Dendritic cell treated with granulocyte-macrophage colony-stimulating factor and Interleukin-4, amounts not matched to agents 40 ng/mL and 50 ng/mL, for 4 days (primary cell): Measurements from ENCODE around the gene EMILIN2.
"Not testable (repeated sequence)": the region's sequence is repeated elsewhere in the genome, so short reads cannot be mapped to it uniquely, and the experiment has no call there.

ENCODE experiments used
- H3K27ac Mint-ChIP-seq: one replicate; pipeline ENCODE4 v1.8.0; 2022; ENCODE audit warnings: mild to moderate bottlenecking, mixed read lengths
- H3K27me3 Mint-ChIP-seq: one replicate; pipeline ENCODE4 v1.8.0; 2022; ENCODE audit warnings: mild to moderate bottlenecking, mixed read lengths
- H3K36me3 Mint-ChIP-seq: one replicate; pipeline ENCODE4 v1.8.0; 2022; ENCODE audit warnings: low read depth, mixed read lengths
- H3K4me1 Mint-ChIP-seq: one replicate; pipeline ENCODE4 v1.8.0; 2022; ENCODE audit warnings: low read depth, mixed read lengths
- H3K4me3 Mint-ChIP-seq: one replicate; pipeline ENCODE4 v1.8.0; 2022; ENCODE audit warnings: mild to moderate bottlenecking, moderate library complexity, mixed read lengths
- H3K9me3 Mint-ChIP-seq: one replicate; pipeline ENCODE4 v1.8.0; 2022; ENCODE audit warnings: mixed read lengths
- intact Hi-C: fragments of 100-400 bp; cut with micrococcal nuclease; formaldehyde crosslinking; loops from one replicate; pipeline ENCODE4 v1.15.0; 2022

EMILIN2 gene

DNA sequence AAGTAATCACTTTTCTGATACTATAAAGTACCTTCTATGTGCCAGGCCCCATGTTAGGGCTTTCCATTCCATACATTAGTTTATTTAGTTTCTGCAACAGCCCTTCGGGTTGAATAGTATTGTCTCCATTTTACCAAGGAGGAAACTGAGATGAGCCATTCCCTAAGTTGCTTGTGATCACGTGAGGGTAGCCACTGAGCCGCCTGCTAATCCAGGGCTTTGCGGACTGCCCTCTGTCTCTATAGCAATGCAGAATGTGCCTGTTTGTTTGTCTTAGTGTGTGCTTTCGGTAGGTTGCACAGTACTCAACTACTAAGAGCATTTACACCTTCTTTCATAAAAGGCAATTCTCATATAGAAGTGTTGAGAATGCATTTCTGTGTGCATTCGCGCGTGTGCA, 5.0 kb downstream of the EMILIN2 start:
- H3K4me1 Mint-ChIP-seq = peaks cover 82% of the 10 kb centered on the region
- H3K36me3 Mint-ChIP-seq = peaks cover 96% of the 10 kb centered on the region
- no peak overlapping the region for H3K4me3 Mint-ChIP-seq

DNA sequence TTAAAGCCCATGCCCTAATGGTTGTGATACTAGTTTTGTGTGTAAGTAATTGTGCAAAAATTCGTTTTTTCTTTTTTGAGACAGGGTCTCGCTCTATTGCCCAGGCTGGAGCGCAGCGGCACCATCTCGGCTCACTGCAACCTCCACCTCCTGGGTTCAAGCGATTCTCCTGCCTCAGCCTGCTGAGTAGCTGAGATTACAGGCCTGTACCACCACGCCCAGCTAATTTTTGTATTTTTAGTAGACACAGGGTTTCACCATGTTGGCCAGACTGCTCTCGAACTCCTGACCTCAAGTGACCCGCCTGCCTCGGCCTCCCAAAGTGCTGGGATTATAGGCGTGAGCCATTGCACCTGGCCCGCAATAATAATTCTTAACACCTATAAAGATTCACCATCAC, 5.7 kb downstream of the EMILIN2 start:
- not testable (repeated sequence) for H3K4me3 Mint-ChIP-seq, H3K27me3 Mint-ChIP-seq, H3K27ac Mint-ChIP-seq, H3K9me3 Mint-ChIP-seq
- H3K4me1 Mint-ChIP-seq = peaks cover 89% of the 10 kb centered on the region
- H3K36me3 Mint-ChIP-seq = peaks cover 90% of the 10 kb centered on the region
- intact Hi-C loops = loop anchor here (10.0 kb wide), 1 partner anchor 48 kb away; no protein-coding TSS in a partner anchor

More for the DNA sequence above, 5.0 kb downstream of the EMILIN2 start:
- H3K9me3 Mint-ChIP-seq = no peaks in the 10 kb centered on the region
- no peaks in the 10 kb centered on the region for H3K27me3 Mint-ChIP-seq
- peak overlapping the region; percentile 33 for H3K27ac Mint-ChIP-seq
- intact Hi-C loops = loop anchor here (10.0 kb wide), 1 partner anchor 47 kb away; no protein-coding TSS in a partner anchor

DNA sequence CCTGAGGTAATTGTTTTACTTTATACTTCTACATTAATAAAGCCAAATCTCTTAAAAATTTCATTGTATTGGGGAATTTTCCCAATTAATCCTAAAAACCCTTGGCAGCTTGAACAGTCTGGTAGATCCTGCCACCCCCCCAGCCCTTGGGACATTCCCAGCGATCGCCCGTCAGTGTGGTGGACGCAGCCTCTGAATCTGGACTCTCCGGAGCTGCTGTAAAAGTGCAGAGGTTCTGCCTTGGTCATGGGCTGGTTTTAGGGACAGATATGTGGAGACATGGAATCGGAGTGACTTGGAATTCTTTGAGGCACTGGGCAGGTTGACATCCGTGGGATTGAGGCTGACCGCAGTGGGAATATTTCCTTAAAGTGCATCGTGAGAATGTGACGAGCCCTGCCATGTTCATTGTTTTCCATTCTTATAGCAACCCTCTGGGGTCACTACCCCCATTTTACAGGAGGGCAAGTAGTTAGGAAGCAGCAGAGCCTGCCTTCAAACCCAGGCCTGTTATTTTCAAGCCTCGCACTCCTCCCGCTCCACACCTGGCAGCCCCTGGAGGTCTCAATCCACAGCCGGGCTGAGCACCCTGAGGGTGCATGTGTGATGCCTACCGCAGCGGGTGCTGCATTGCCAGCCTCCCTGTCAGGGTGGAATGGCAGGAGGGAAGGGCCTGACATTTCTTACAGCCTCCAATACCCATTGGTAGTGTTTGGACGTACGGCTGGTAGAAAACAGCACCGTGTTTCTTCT, 6.5 kb downstream of the EMILIN2 start:
- Mint-ChIP-seq H3K4me3 (no peak overlapping the region), H3K4me1 (peaks cover 98% of the 10 kb centered on the region), H3K36me3 (peaks cover 85% of the 10 kb centered on the region), H3K27me3 (no peaks in the 10 kb centered on the region), H3K9me3 (no peaks in the 10 kb centered on the region), H3K27ac (peak overlapping the region; percentile 97)
- intact Hi-C loops = loop anchor here (10.0 kb wide), 1 partner anchor 49 kb away; no protein-coding TSS in a partner anchor

DNA sequence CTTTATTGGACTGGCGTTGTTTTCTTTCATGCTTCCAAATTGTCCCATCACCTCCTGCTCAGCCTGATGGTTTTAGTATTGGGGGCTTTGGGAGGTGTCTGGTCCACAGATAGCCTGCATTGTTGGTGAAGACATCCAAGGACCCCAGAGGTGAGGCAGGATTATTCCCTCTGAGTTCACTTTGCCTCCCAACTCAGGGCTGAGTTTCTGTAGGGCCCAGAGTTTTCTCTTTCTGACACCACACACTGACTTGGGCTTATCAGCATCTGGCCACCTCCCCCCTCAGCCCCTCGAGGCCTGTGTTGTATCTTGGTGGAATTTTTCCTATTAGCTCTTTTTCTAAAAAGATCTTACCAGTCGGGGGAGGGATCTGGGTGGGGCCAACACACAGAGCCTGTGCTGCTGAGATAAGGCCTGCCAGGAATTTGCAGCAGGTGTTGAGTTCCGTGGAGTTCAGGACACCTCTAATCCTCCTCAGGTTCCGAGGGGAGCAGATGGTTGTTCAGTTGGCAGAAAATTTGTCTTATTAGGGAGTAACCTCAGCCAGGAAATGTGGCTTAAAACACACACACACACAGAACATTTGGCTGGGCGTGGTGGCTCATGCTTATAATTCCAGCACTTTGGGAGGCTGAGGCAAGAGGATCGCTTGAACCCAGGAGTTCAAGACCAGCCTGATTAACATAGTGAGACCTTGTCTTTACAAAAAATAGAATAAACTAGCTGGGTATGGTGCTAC, 7.3 kb downstream of the EMILIN2 start:
- peak overlapping the region; percentile 97 for H3K27ac Mint-ChIP-seq
- peak overlapping the region; percentile 42 for H3K4me3 Mint-ChIP-seq
- intact Hi-C loops = loop anchor here (10.0 kb wide), 1 partner anchor 49 kb away; no protein-coding TSS in a partner anchor
- H3K36me3 Mint-ChIP-seq = peaks cover 85% of the 10 kb centered on the region
- H3K27me3 Mint-ChIP-seq = no peaks in the 10 kb centered on the region
- peaks cover 98% of the 10 kb centered on the region for H3K4me1 Mint-ChIP-seq
- no peaks in the 10 kb centered on the region for H3K9me3 Mint-ChIP-seq

- Mint-ChIP-seq H3K4me3 (peak overlapping the region; percentile 42), H3K36me3 (peaks cover 85% of the 10 kb centered on the region), H3K27ac (peak overlapping the region; percentile 97), H3K9me3 (no peaks in the 10 kb centered on the region), H3K4me1 (peaks cover 98% of the 10 kb centered on the region), H3K27me3 (no peaks in the 10 kb centered on the region)
- intact Hi-C loops = loop anchor here (5.0 to 10.0 kb wide), 2 partner anchors 50 to 392 kb away; partner anchors contain the start of gene MYL12A
Measured at GRCh38 chr18:2854875-2855274, 8.1 kb downstream of the EMILIN2 start.

DNA sequence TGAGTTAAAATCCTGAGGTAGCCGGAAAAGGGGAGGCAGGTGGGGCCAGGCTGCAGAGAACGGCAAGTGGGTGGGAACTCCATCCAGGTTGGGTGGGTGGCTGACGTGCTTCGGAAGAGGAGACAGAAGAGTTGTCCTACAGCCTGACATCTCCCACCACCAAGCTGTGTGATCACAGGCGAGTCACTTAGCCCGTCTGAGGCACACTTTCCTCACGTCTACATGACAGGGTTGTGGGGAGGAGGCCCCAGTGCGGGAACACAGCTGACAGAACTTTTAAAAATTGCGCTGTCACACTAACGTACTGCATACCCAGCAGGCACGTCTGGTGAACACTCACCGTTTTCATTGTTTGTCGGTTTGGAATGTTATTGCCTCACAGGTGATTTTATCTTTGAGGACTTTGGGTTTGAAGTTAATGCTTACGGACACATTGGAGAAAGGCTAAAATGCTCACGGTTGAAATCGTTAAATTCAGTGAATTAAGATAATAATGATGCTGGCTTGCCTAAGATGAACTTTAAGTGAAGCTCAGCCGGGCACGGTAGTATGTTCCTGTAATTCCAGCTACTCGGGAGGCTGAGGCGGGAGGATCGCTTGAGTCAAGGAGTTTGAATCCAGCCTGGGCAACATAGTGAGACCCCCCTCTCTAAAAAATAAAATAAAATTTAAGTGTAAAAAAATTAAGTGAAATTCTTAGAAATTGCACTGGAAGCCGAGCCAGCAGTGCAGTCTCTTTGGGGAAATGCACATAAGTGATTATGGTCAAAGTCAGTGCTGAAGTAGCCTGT, 8.9 kb downstream of the EMILIN2 start:
- no peaks in the 10 kb centered on the region for H3K27me3 Mint-ChIP-seq
- H3K27ac Mint-ChIP-seq = peak overlapping the region; percentile 97
- H3K9me3 Mint-ChIP-seq = no peaks in the 10 kb centered on the region
- peaks cover 85% of the 10 kb centered on the region for H3K36me3 Mint-ChIP-seq
- peaks cover 89% of the 10 kb centered on the region for H3K4me1 Mint-ChIP-seq
- intact Hi-C loops = loop anchor here (5.0 to 10.0 kb wide), 2 partner anchors 51 to 392 kb away; partner anchors contain the start of gene MYL12A
- peak overlapping the region; percentile 54 for H3K4me3 Mint-ChIP-seq

DNA sequence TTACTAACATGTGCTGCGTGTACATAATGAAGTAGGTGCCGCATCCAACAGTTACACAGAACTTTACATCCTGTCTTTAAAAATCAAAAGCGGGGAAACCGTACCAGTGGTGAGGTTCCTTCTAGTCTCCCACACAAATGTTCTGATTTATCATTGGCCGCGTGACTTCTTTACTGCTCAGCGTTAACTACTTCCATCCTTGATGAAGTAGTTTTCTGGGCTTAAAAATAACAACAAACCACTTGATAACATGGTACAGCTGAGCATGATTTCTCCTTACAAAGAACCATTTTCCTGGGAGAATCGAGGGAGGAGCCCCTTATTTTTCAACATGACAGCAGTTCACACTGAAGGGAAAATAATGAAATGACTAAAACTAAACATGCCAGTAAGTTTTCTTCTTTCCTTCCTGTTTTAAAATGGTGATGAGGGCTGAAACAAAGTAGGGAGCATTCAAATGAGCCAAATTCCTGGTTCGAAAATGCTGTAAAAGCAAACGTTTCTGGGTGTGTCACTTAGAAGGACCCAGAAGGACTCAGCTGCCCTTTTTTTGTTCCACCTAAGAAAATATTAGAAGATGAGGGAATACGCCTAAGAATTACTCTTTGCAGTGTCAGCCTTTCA, 9.9 kb downstream of the EMILIN2 start:
- H3K36me3 Mint-ChIP-seq = peaks cover 80% of the 10 kb centered on the region
- peaks cover 81% of the 10 kb centered on the region for H3K4me1 Mint-ChIP-seq
- intact Hi-C loops = loop anchor here (1.0 to 10.0 kb wide), 3 partner anchors 8 to 391 kb away; partner anchors contain the start of gene MYL12A

GRCh38 chr18:2857491-2858131, 10.8 kb downstream of the EMILIN2 start:
- peaks cover 72% of the 10 kb centered on the region for H3K36me3 Mint-ChIP-seq
- intact Hi-C loops = loop anchor here (1.0 to 10.0 kb wide), 3 partner anchors 9 to 390 kb away; partner anchors contain the start of gene MYL12A
- peak overlapping the region; percentile 97 for H3K27ac Mint-ChIP-seq
- peaks cover 79% of the 10 kb centered on the region for H3K4me1 Mint-ChIP-seq
- peak overlapping the region; percentile 61 for H3K4me3 Mint-ChIP-seq
- no peaks in the 10 kb centered on the region for H3K9me3 Mint-ChIP-seq
- no peaks in the 10 kb centered on the region for H3K27me3 Mint-ChIP-seq

More for the DNA sequence above, 9.9 kb downstream of the EMILIN2 start:
- peak overlapping the region; percentile 97 for H3K27ac Mint-ChIP-seq
- peak overlapping the region; percentile 54 for H3K4me3 Mint-ChIP-seq
- H3K9me3 Mint-ChIP-seq = no peaks in the 10 kb centered on the region
- no peaks in the 10 kb centered on the region for H3K27me3 Mint-ChIP-seq

DNA sequence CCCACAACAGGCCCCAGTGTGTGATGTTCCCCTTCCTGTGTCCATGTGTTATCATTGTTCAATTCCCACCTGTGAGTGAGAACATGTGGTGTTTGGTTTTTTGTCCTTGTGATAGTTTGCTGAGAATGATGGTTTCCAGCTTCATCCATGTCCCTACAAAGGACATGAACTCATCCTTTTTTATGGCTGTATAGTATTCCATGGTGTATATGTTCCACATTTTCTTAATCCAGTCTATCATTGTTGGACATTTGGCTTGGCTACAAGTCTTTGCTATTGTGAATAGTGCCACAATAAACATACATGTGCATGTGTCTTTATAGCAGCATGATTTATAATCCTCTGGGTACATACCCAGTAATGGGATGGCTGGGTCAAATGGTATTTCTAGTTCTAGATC, 13.6 kb downstream of the EMILIN2 start:
- H3K4me3 Mint-ChIP-seq, intact Hi-C loops, H3K27me3 Mint-ChIP-seq, H3K9me3 Mint-ChIP-seq, H3K27ac Mint-ChIP-seq: not testable (repeated sequence)
- Mint-ChIP-seq H3K36me3 (peaks cover 63% of the 10 kb centered on the region), H3K4me1 (peaks cover 77% of the 10 kb centered on the region)

DNA sequence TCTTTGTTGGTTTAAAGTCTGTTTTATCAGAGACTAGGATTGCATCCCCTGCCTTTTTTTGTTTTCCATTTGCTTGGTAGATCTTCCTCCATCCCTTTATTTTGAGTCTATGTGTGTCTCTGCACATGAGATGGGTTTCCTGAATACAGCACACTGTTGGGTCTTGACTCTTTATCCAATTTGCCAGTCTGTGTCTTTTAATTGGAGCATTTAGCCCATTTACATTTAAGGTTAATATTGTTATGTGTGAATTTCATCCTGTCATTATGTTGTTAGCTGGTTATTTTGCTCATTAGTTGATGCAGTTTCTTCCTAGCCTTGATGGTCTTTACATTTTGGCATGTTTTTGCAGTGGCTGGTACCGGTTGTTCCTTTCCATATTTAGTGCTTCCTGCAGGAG, 17.2 kb downstream of the EMILIN2 start:
- H3K27ac Mint-ChIP-seq, H3K9me3 Mint-ChIP-seq, intact Hi-C loops, H3K27me3 Mint-ChIP-seq, H3K4me3 Mint-ChIP-seq: not testable (repeated sequence)
- Mint-ChIP-seq H3K4me1 (peaks cover 66% of the 10 kb centered on the region), H3K36me3 (peaks cover 72% of the 10 kb centered on the region)

DNA sequence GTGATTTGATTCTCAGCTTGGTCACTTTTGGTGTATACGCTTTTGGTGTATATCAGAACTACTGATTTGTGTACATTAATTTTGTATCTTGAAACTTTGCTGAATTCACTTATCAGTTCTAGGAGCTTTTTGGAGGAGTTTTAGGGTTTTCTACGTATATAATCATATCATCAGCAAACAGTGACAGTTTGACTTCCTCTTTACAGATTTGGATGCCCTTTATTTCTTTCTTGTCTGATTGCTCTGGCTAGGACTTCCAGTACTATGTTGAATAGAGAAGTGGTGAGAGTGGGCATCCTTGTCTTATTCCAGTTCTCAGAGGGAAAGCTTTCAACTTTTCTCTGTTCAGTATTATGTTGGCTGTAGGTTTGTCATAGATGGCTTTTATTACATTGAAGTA, 19.7 kb downstream of the EMILIN2 start:
- H3K27me3 Mint-ChIP-seq, H3K27ac Mint-ChIP-seq, H3K9me3 Mint-ChIP-seq, H3K4me3 Mint-ChIP-seq, intact Hi-C loops: not testable (repeated sequence)
- peaks cover 76% of the 10 kb centered on the region for H3K36me3 Mint-ChIP-seq
- H3K4me1 Mint-ChIP-seq = peaks cover 80% of the 10 kb centered on the region

- H3K27ac Mint-ChIP-seq = peak overlapping the region; percentile 51
- no peak overlapping the region for H3K4me3 Mint-ChIP-seq
- intact Hi-C loops = no loop called here
- H3K27me3 Mint-ChIP-seq = no peaks in the 10 kb centered on the region
- peaks cover 74% of the 10 kb centered on the region for H3K36me3 Mint-ChIP-seq
- peaks cover 5% of the 10 kb centered on the region for H3K9me3 Mint-ChIP-seq
- peaks cover 66% of the 10 kb centered on the region for H3K4me1 Mint-ChIP-seq
Measured at GRCh38 chr18:2869207-2869606, 22.4 kb downstream of the EMILIN2 start.
